Motor neuron (in vitro differentiated cells): ENCODE measurements around the gene ADAMTS10. TPM values are rescaled to one million over a fixed set of nuclear protein-coding genes. Genes with fewer than 3 reads are reported as not detected.
A peak's percentile ranks its signal among the peaks of the same experiment; 100 is the strongest.
"Not testable (repeated sequence)": the region's sequence is repeated elsewhere in the genome, so short reads cannot be mapped to it uniquely, and the experiment has no call there.

Experiments used
- ATAC-seq, 8 experiments: fragments of 200-7000 bp; cut with Tn5 transposase; replicated peaks in 6 of 8; 2 replicates each; pipeline ENCODE4 v1.8.0; 2021; ENCODE audit warnings: mild to moderate bottlenecking in 8 of 8, moderate library complexity in 8 of 8
- H3K27ac ChIP-seq, 2 donors: fragments of 250-450 bp; sonication (Bioruptor Pico); 2 replicates each; pipeline ENCODE4 v1.9.0; 2021; ENCODE audit warnings: antibody characterized with exemption in 2 of 2, mild to moderate bottlenecking in 2 of 2, moderate library complexity in 1 of 2
- H3K4me1 ChIP-seq, 2 donors: fragments of 250-450 bp; sonication (Bioruptor Pico); replicated peaks in 1 of 2; 2 replicates each; pipeline ENCODE4 v1.6.1; 2021; ENCODE audit warnings: antibody characterized with exemption in 2 of 2, mild to moderate bottlenecking in 2 of 2, moderate library complexity in 1 of 2
- H3K4me3 ChIP-seq, 5 donors: fragments of 250-450 bp; sonication (Bioruptor Pico); 2 replicates each; pipeline ENCODE4 v1.9.0; 2021; ENCODE audit warnings: antibody characterized with exemption in 5 of 5, mild to moderate bottlenecking in 5 of 5, moderate library complexity in 4 of 5
- WGBS, 10 experiments: fragments of 450-650 bp; shearing (Covaris generic); methylation state at CpG; one replicate each; pipeline ENCODE4 v1.0.0; 2022; 5-methylcytosine and 5-hydroxymethylcytosine counted together
- in situ Hi-C, 9 experiments: fragments of 400-800 bp; cut with MboI; loops; one replicate each; pipeline ENCODE4 v1.15.0; 2021; ENCODE audit warnings: low sequenced_read_pairs in 9 of 9, low pct_unique_long_range_greater_than_20kb in 2 of 9; ENCODE audit not compliant: unreplicated experiment in 9 of 9
- total RNA-seq, 8 experiments: library from RNA; unstranded; fragments of 300-600 nt; gene quantifications; 2 replicates each; pipeline versions ENCODE4 v1.2.3 to v1.2.4, GENCODE V29; 2022

Gene ADAMTS10
- total RNA-seq, 8 experiments from 2014 or later: 5.1 to 45.3 (median 15.0) TPM

GRCh38 chr19:8580710-8581281 is 29.7 kb downstream of the ADAMTS10 start:
- H3K27ac ChIP-seq: no peak overlapping the region
- H3K4me1 ChIP-seq: peaks cover 0 to 4% of the 10 kb centered on the region in 2 donors
- WGBS, 10 experiments: 0 to 50% (median 2%) methylated on average over 1 to 6 of the region's 21 CpGs; no CpG with 5 or more reads in 2 of the 10 experiments
- in situ Hi-C loops: no loop called here
- peak; percentile 72 to 88 (median 80) for ATAC-seq
- H3K4me3 ChIP-seq: no peak overlapping the region

- peak; percentile 22 to 71 (median 44) for ATAC-seq
- peaks cover 0 to 5% of the 10 kb centered on the region in 2 donors for H3K4me1 ChIP-seq
- 0 to 42% (median 23%) methylated on average over 2 to 10 of the region's 17 CpGs; no CpG with 5 or more reads in 2 of the 10 experiments for WGBS, 10 experiments
- H3K4me3 ChIP-seq: no peak overlapping the region
- in situ Hi-C loops: no loop called here
- no peak overlapping the region for H3K27ac ChIP-seq
Observed at GRCh38 chr19:8578642-8579265, 31.8 kb downstream of the ADAMTS10 start.

GRCh38 chr19:8577741-8578140 is 32.8 kb downstream of the ADAMTS10 start:
- ATAC-seq: no peak
- peaks cover 0 to 5% of the 10 kb centered on the region in 2 donors for H3K4me1 ChIP-seq
- no peak overlapping the region for H3K4me3 ChIP-seq
- in situ Hi-C loops: no loop called here
- no peak overlapping the region for H3K27ac ChIP-seq
- WGBS, 10 experiments: 60 to 100% (median 100%) methylated on average over 1 to 3 of the region's 4 CpGs; no CpG with 5 or more reads in 4 of the 10 experiments

GRCh38 chr19:8577247-8577646 is 33.3 kb downstream of the ADAMTS10 start, which contains the start of gene MYO1F:
Gene MYO1F (minus strand): TSS chr19:8577442. CDS start chr19:8577309, 133 bp downstream.
- WGBS, 10 experiments: no CpG with 5 or more reads among the region's 7 CpGs
- no peak for ATAC-seq

GRCh38 chr19:8576273-8576993 is 34.1 kb downstream of the ADAMTS10 start:
- Histone ChIP-seq H3K4me3 (no peak overlapping the region), H3K27ac (no peak overlapping the region), H3K4me1 (peaks cover 0 to 5% of the 10 kb centered on the region in 2 donors)
- in situ Hi-C loops: no loop called here
- no peak for ATAC-seq
- WGBS, 10 experiments: 50 to 100% (median 92%) methylated on average over 1 to 5 of the region's 19 CpGs; no CpG with 5 or more reads in 4 of the 10 experiments

More at GRCh38 chr19:8577247-8577646, 33.3 kb downstream of the ADAMTS10 start, which contains the start of gene MYO1F:
- Histone ChIP-seq H3K4me3 (no peak within 1 kb of the TSS), H3K4me1 (peaks cover 0 to 5% of the 10 kb centered on the region in 2 donors), H3K27ac (no peak within 1 kb of the TSS)
- in situ Hi-C loops: no loop called here

DNA sequence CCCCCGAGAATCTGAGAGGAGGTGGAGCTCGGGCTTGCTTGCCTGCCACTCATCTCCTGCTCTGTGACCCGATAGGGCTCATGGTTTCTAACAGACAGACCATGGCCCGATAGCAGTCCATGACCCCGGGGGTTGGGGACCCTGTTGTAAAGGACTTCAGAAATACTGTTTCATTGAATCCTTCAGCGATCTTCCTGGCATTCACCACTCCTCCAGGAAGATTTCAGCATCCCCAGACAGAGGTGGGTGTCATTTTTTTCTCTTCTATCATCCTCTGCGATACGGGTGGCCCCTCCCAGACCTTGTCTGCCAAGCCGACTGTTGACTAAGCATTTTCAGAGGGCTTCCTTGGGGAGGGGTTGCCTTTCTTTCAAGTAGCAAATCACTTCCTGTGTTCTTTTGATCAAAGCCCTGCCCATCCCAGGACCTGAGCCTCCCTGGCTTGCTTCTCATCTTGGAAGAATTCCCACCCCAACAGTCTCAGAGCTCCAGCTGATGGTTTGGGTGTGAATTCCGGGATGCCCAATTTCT is 35.0 kb downstream of the ADAMTS10 start:
- H3K4me3 ChIP-seq: no peak overlapping the region
- WGBS, 10 experiments: 0 to 63% (median 0%) methylated on average over 1 to 2 of the region's 10 CpGs; no CpG with 5 or more reads in 5 of the 10 experiments
- in situ Hi-C loops: no loop called here
- H3K4me1 ChIP-seq: peaks cover 0 to 5% of the 10 kb centered on the region in 2 donors
- peak in 2 of 8 experiments; percentile 48 to 57 for ATAC-seq
- no peak overlapping the region for H3K27ac ChIP-seq

- H3K27ac ChIP-seq, H3K4me3 ChIP-seq, H3K4me1 ChIP-seq, in situ Hi-C loops, ATAC-seq: not testable (repeated sequence)
- WGBS, 10 experiments: 79 to 97% (median 91%) methylated on average over 2 to 7 of the region's 7 CpGs
Observed at GRCh38 chr19:8574619-8574922, 35.9 kb downstream of the ADAMTS10 start.

GRCh38 chr19:8573316-8573715 is 37.2 kb downstream of the ADAMTS10 start:
- Histone ChIP-seq H3K4me1 (peaks cover 0 to 5% of the 10 kb centered on the region in 2 donors), H3K4me3 (no peak overlapping the region), H3K27ac (no peak overlapping the region)
- no peak for ATAC-seq
- in situ Hi-C loops: no loop called here
- 40 to 93% (median 83%) methylated on average over 1 to 5 of the region's 7 CpGs; no CpG with 5 or more reads in 2 of the 10 experiments for WGBS, 10 experiments

GRCh38 chr19:8571006-8571411 is 39.5 kb downstream of the ADAMTS10 start:
- Histone ChIP-seq H3K4me3 (no peak overlapping the region), H3K27ac (no peak overlapping the region), H3K4me1 (peaks cover 0 to 4% of the 10 kb centered on the region in 2 donors)
- in situ Hi-C loops: no loop called here
- ATAC-seq: peak in 2 of 8 experiments; percentile 13 to 21
- WGBS, 10 experiments: 0 to 60% (median 40%) methylated on average over 1 to 4 of the region's 5 CpGs; no CpG with 5 or more reads in 3 of the 10 experiments

GRCh38 chr19:8569066-8569771 is 41.3 kb downstream of the ADAMTS10 start:
- WGBS, 10 experiments: 6 to 17% methylated on average over 1 to 2 of the region's 5 CpGs; no CpG with 5 or more reads in 8 of the 10 experiments

GRCh38 chr19:8567522-8568172 is 42.9 kb downstream of the ADAMTS10 start:
- no peaks in the 10 kb centered on the region for H3K4me1 ChIP-seq
- in situ Hi-C loops: no loop called here
- H3K27ac ChIP-seq: no peak overlapping the region
- 80 to 100% (median 95%) methylated on average over 1 to 7 of the region's 15 CpGs; no CpG with 5 or more reads in 4 of the 10 experiments for WGBS, 10 experiments
- no peak for ATAC-seq
- H3K4me3 ChIP-seq: no peak overlapping the region

More at GRCh38 chr19:8569066-8569771, 41.3 kb downstream of the ADAMTS10 start:
- H3K4me1 ChIP-seq: no peaks in the 10 kb centered on the region
- H3K27ac ChIP-seq: no peak overlapping the region
- ATAC-seq: peak in 2 of 8 experiments; percentile 90 to 92
- no peak overlapping the region for H3K4me3 ChIP-seq
- in situ Hi-C loops: no loop called here

- 55 to 100% (median 80%) methylated on average over 2 to 7 of the region's 7 CpGs; no CpG with 5 or more reads in 1 of the 10 experiments for WGBS, 10 experiments
- no peak overlapping the region for H3K4me3 ChIP-seq
- in situ Hi-C loops: no loop called here
- no peaks in the 10 kb centered on the region for H3K4me1 ChIP-seq
- no peak overlapping the region for H3K27ac ChIP-seq
- ATAC-seq: no peak
Observed at GRCh38 chr19:8566855-8567254, 43.7 kb downstream of the ADAMTS10 start.
